Left lung (tissue), 10 donors: ENCODE results near the gene SETD2. TPM values are rescaled to one million over a fixed set of nuclear protein-coding genes. Genes with fewer than 3 reads are reported as not detected.

Experiments used
- ATAC-seq: fragments of 200-7000 bp; cut with Tn5 transposase; one replicate; pipeline ENCODE4 v1.9.1; 2020; ENCODE audit warnings: moderate library complexity
- DNase-seq, 4 donors: peaks; one replicate each; pipeline ENCODE4 v3.0.0-alpha.2; 2013 to 2020
- H3K27ac ChIP-seq, 2 donors: fragments of 200-600 bp; sonication (generic) in 1 of 2; one replicate each; pipeline versions ENCODE4 v1.5.0 to v1.8.0; 2020 to 2021
- H3K27me3 ChIP-seq, 2 donors: fragments of 200-600 bp; sonication (generic) in 1 of 2; one replicate each; pipeline versions ENCODE4 v1.5.0 to v1.8.0; 2020 to 2021
- H3K36me3 ChIP-seq, 2 donors: fragments of 200-600 bp; sonication (generic) in 1 of 2; one replicate each; pipeline versions ENCODE4 v1.5.0 to v1.8.0; 2020 to 2021
- H3K4me1 ChIP-seq, 2 donors: fragments of 200-600 bp; one replicate each; pipeline ENCODE4 v1.8.0; 2021
- H3K4me3 ChIP-seq, 2 donors: fragments of 200-600 bp; sonication (generic) in 1 of 2; one replicate each; pipeline versions ENCODE4 v1.5.0 to v1.8.0; 2020 to 2021; ENCODE audit warnings: mild to moderate bottlenecking in 1 of 2
- H3K9me3 ChIP-seq, 2 donors: fragments of 200-600 bp; sonication (generic) in 1 of 2; one replicate each; pipeline versions ENCODE4 v1.5.0 to v1.8.0; 2020 to 2021
- CTCF ChIP-seq, 2 donors: fragments of 200-600 bp; sonication (generic) in 1 of 2; IDR thresholded peaks; one replicate each; pipeline versions ENCODE4 v1.5.0 to v1.8.0; 2021; ENCODE audit warnings: antibody characterized with exemption in 2 of 2
- intact Hi-C, 2 donors: fragments of 100-400 bp; cut with DNase I; formaldehyde crosslinking; loops; one replicate each; pipeline versions ENCODE4 v1.11.2 to v1.14.2; 2022
- polyA plus RNA-seq, 6 donors: library from polyadenylated mRNA; unstranded; fragments of 120-200 nt; gene quantifications; one replicate each; pipeline ENCODE4 v1.2.1, GENCODE V29; 2013; ENCODE audit not compliant: insufficient read length in 6 of 6
- total RNA-seq, 2 donors: library from RNA; stranded (reverse); fragmentation: NEBNext Ultra II Directional; extraction: Animal tissue kit (Norgen Biotek cat#: 25700); gene quantifications; one replicate each; pipeline ENCODE4 v1.2.1, GENCODE V29; 2021
- donor health status: DM: no; HTN: yes; CAD: no.
- donor health status: DM: no; HTN: no; CAD: no.

Gene SETD2
- total and polyA plus RNA-seq, 8 donors = 40.1 to 68.9 (median 60.0) TPM

- H3K9me3 ChIP-seq = no peaks in the 10 kb centered on the region
- intact Hi-C loops = no loop called here
- peak; percentile 85 for ATAC-seq
- H3K4me3 ChIP-seq = peak overlapping the region in 1 of 2 donors; percentile 42
- H3K27me3 ChIP-seq = no peaks in the 10 kb centered on the region
- H3K4me1 ChIP-seq = peaks cover 17 to 84% of the 10 kb centered on the region in 2 donors
- no peak for TF ChIP-seq CTCF (IDR thresholded peaks at IDR 0.05)
- peak overlapping the region; percentile 53 to 89 for H3K27ac ChIP-seq
- peaks cover 0 to 43% of the 10 kb centered on the region in 2 donors for H3K36me3 ChIP-seq
- DNase-seq = peak in 2 of 4 donors; percentile 84 to 96
Observed at GRCh38 chr3:46987743-46988401, 176.0 kb downstream of the SETD2 start.

- Histone ChIP-seq H3K4me3 (peak overlapping the region in 1 of 2 donors; percentile 42), H3K9me3 (no peaks in the 10 kb centered on the region), H3K27ac (peak overlapping the region; percentile 26 to 89), H3K4me1 (peaks cover 17 to 87% of the 10 kb centered on the region in 2 donors), H3K36me3 (peaks cover 0 to 38% of the 10 kb centered on the region in 2 donors), H3K27me3 (no peaks in the 10 kb centered on the region)
- ATAC-seq = no peak
- intact Hi-C loops = no loop called here
- DNase-seq = no peak
- TF ChIP-seq CTCF (IDR thresholded peaks at IDR 0.05) = no peak
Observed at GRCh38 chr3:46987319-46987742, 176.6 kb downstream of the SETD2 start.

- no peak for TF ChIP-seq CTCF (IDR thresholded peaks at IDR 0.05)
- ATAC-seq (no peak), DNase-seq (peak in 1 of 4 donors; percentile 33)
- no peak overlapping the region for H3K4me3 ChIP-seq
- H3K36me3 ChIP-seq = peaks cover 0 to 34% of the 10 kb centered on the region in 2 donors
- H3K27me3 ChIP-seq = no peaks in the 10 kb centered on the region
- H3K27ac ChIP-seq = peak overlapping the region; percentile 26 to 89
- H3K4me1 ChIP-seq = peaks cover 18 to 90% of the 10 kb centered on the region in 2 donors
- intact Hi-C loops = no loop called here
- H3K9me3 ChIP-seq = no peaks in the 10 kb centered on the region
Observed at GRCh38 chr3:46986782-46987310, 177.1 kb downstream of the SETD2 start.

GRCh38 chr3:46986055-46986730, 177.7 kb downstream of the SETD2 start:
- Histone ChIP-seq H3K27ac (peak overlapping the region in 1 of 2 donors; percentile 89), H3K27me3 (no peaks in the 10 kb centered on the region), H3K4me3 (no peak overlapping the region), H3K4me1 (peaks cover 24 to 90% of the 10 kb centered on the region in 2 donors), H3K36me3 (peaks cover 0 to 27% of the 10 kb centered on the region in 2 donors), H3K9me3 (no peaks in the 10 kb centered on the region)
- intact Hi-C loops = no loop called here
- ATAC-seq (no peak), DNase-seq (peak in 1 of 4 donors; percentile 40)
- no peak for TF ChIP-seq CTCF (IDR thresholded peaks at IDR 0.05)

GRCh38 chr3:46985588-46985987, 178.3 kb downstream of the SETD2 start:
- peak overlapping the region in 1 of 2 donors; percentile 89 for H3K27ac ChIP-seq
- intact Hi-C loops = no loop called here
- no peaks in the 10 kb centered on the region for H3K27me3 ChIP-seq
- H3K4me1 ChIP-seq = peaks cover 27 to 90% of the 10 kb centered on the region in 2 donors
- no peak overlapping the region for H3K4me3 ChIP-seq
- ATAC-seq = no peak
- DNase-seq = peak in 1 of 4 donors; percentile 45
- peaks cover 0 to 21% of the 10 kb centered on the region in 2 donors for H3K36me3 ChIP-seq
- H3K9me3 ChIP-seq = no peaks in the 10 kb centered on the region
- no peak for TF ChIP-seq CTCF (IDR thresholded peaks at IDR 0.05)
